Measurements from ENCODE around the gene OR2M2. TPM values are rescaled to one million over a fixed set of nuclear protein-coding genes. Genes with fewer than 3 reads are reported as not detected.

Gene OR2M2
- total and polyA plus RNA-seq, 2 of the 13 experiments (the other 11 are each of a cell fraction or from before 2014, with no cell fraction given), result not detected

DNA sequence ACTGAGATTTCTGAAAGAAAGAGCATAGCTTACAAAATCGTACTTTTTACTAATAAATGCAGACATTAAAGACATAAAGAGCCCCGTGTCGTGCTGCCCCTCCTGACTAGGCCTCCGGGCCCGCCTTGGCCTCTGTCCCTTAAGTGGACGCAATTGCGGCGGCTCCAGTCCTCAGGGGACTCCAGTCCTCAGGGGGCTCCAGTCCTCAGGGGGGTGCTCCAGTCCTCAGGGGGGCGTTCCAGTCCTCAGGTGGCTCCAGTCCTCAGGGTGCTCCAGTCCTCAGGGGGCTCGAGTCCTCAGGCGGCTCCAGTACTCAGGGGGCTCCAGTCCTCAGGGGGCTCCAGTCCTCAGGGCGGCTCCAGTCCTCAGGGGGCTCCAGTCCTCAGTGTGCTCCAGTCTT, 10.6 kb upstream of the OR2M2 start (continued):
- TF ChIP-seq HNRNPUL1 (IDR thresholded peaks at IDR 0.05; ENCODE audit: low read depth, low read length) (no peak), LCORL (IDR thresholded peaks at IDR 0.05) (no peak), LCORL (CRISPR knock-in tag; IDR thresholded peaks at IDR 0.05) (no peak), NFIC (IDR thresholded peaks at IDR 0.05; ENCODE audit: low read length) (no peak), JUND (CRISPR knock-in tag; IDR thresholded peaks at IDR 0.05) (no peak), PRPF4 (IDR thresholded peaks at IDR 0.05; ENCODE audit: low read depth, low read length, poor library complexity, severe bottlenecking) (no peak)
- TF ChIP-seq, protein P1, sequence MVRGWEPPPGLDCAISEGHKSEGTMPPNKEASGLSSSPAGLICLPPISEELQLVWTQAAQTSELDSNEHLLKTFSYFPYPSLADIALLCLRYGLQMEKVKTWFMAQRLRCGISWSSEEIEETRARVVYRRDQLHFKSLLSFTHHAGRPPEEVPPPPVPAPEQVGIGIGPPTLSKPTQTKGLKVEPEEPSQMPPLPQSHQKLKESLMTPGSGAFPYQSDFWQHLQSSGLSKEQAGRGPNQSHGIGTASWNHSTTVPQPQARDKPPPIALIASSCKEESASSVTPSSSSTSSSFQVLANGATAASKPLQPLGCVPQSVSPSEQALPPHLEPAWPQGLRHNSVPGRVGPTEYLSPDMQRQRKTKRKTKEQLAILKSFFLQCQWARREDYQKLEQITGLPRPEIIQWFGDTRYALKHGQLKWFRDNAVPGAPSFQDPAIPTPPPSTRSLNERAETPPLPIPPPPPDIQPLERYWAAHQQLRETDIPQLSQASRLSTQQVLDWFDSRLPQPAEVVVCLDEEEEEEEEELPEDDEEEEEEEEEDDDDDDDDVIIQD (CRISPR knock-in tag; IDR thresholded peaks at IDR 0.05; ENCODE audit: low read depth), result no peak

GRCh38 chr1:248165186-248165585, 9.4 kb upstream of the OR2M2 start:
- no TSS peak for BruUV-seq (replicated peaks)
- no peak overlapping the region for H3K4me3 ChIP-seq (replicated peaks in 1 of 3; ENCODE audit: insufficient read depth in 1 of 3, low read depth in 2 of 3, low read length in 3 of 3)

More at GRCh38 chr1:248165186-248165585, 9.4 kb upstream of the OR2M2 start:
- no peak for TF ChIP-seq ZBTB14 (CRISPR knock-in tag; IDR thresholded peaks at IDR 0.05)
- no peak for TF ChIP-seq ARHGAP35 (CRISPR knock-in tag; IDR thresholded peaks at IDR 0.05; ENCODE audit: borderline replicate concordance)
- TF ChIP-seq ZNF441 (CRISPR knock-in tag; IDR thresholded peaks at IDR 0.05; ENCODE audit: borderline replicate concordance), result no peak
- TF ChIP-seq ZZZ3 (CRISPR knock-in tag; IDR thresholded peaks at IDR 0.05; ENCODE audit: borderline replicate concordance), result no peak
- TF ChIP-seq ATRX (CRISPR knock-in tag; IDR thresholded peaks at IDR 0.05; ENCODE audit: borderline replicate concordance), result no peak
- no peak for TF ChIP-seq KLF12 (CRISPR knock-in tag; IDR thresholded peaks at IDR 0.05; ENCODE audit: borderline replicate concordance)
- TF ChIP-seq ZSCAN22 (CRISPR knock-in tag; IDR thresholded peaks at IDR 0.05), result no peak
- TF ChIP-seq HNRNPK (IDR thresholded peaks at IDR 0.05; ENCODE audit: low read depth, low read length, poor library complexity, severe bottlenecking), result no peak
- no peak for TF ChIP-seq RORA (CRISPR knock-in tag; IDR thresholded peaks at IDR 0.05)
- no peak for TF ChIP-seq ZNF331 (CRISPR knock-in tag; IDR thresholded peaks at IDR 0.05)
- no peak for TF ChIP-seq ZKSCAN8 (CRISPR knock-in tag; IDR thresholded peaks at IDR 0.05; ENCODE audit: borderline replicate concordance)
- Histone ChIP-seq H3K9me3 (ENCODE audit: low read length) (peaks cover 28% of the 10 kb centered on the region), H3K36me3 (replicated peaks in 1 of 2; ENCODE audit: control insufficient read depth in 1 of 2, insufficient read depth in 2 of 2, low read length in 2 of 2) (no peaks in the 10 kb centered on the region), H3K4me2 (ENCODE audit: low read depth, low read length) (no peak overlapping the region), H3K9ac (ENCODE audit: insufficient read depth, low read depth, low read length) (no peak overlapping the region), H3K4me1 (ENCODE audit: insufficient read depth, low read length) (no peaks in the 10 kb centered on the region), H3K27me3 (ENCODE audit: control insufficient read depth in 1 of 2, insufficient read depth in 2 of 2, low read length in 2 of 2) (no peaks in the 10 kb centered on the region; a peak in 1 of 5 replicates), H3K27ac (ENCODE audit: extremely low read length, insufficient read depth, low read length) (no peak overlapping the region), H3K79me2 (ENCODE audit: insufficient read depth, low read length) (no peaks in the 10 kb centered on the region), H4K20me1 (ENCODE audit: insufficient read depth, low read length) (no peaks in the 10 kb centered on the region), H2AFZ (ENCODE audit: low read length) (no peak overlapping the region)
- ChIA-PET POLR2A (no interaction called here), CTCF (ENCODE audit: low intra/inter-chr PET ratio, low total read pairs) (no interaction called here)
- ATAC-seq, result no peak
- FAIRE-seq, result no peak
- WGBS (ENCODE audit: low lambda C conversion rate), result 37% methylated on average over 13 of the region's 14 CpGs
- in situ Hi-C loops (cut with HindIII; ENCODE audit: extremely low pct_ligation_motif_present, low pct_unique_long_range_greater_than_20kb) (no loop called here), intact Hi-C loops (cut with micrococcal nuclease; ENCODE audit: unreplicated experiment) (no loop called here)
- no peak for DNase-seq (ENCODE audit: low spot score)

All from HepG2 (cell line).